ENCODE measurements around the gene CPSF6. TPM values are rescaled to one million over a fixed set of nuclear protein-coding genes. Genes with fewer than 3 reads are reported as not detected.

Gene CPSF6
- total and polyA plus RNA-seq, 11 donors: 13.4 to 34.8 (median 29.9) TPM

- ATAC-seq: no peak
- Histone ChIP-seq H3K4me1 (no peaks in the 10 kb centered on the region), H3K4me3 (no peak overlapping the region), H3K9me3 (peaks cover 0 to 24% (median 0%) of the 10 kb centered on the region in 12 donors), H3K27me3 (no peaks in the 10 kb centered on the region), H3K27ac (no peak overlapping the region), H3K36me3 (no peaks in the 10 kb centered on the region)
- intact Hi-C loops (cut with DNase I): no loop called here
- DNase-seq: no peak
- TF ChIP-seq POLR2A (IDR thresholded peaks at IDR 0.05) (no peak), CTCF (IDR thresholded peaks at IDR 0.05) (no peak)
Observed at GRCh38 chr12:69231479-69231878, 7.9 kb upstream of the CPSF6 start.

GRCh38 chr12:69238589-69239351 is 599 bp upstream of the CPSF6 start:
- Histone ChIP-seq H3K27me3 (no peaks in the 10 kb centered on the region), H3K9me3 (no peaks in the 10 kb centered on the region), H3K27ac (peak overlapping the region; percentile 9 to 96 (median 92)), H3K4me3 (peak overlapping the region; percentile 75 to 99 (median 86)), H3K4me1 (peaks cover 9 to 42% (median 32%) of the 10 kb centered on the region in 12 donors), H3K36me3 (peaks cover 0 to 1% (median 0%) of the 10 kb centered on the region in 9 donors)
- DNase-seq (no peak), ATAC-seq (no peak)
- TF ChIP-seq CTCF (IDR thresholded peaks at IDR 0.05) (no peak), POLR2A (IDR thresholded peaks at IDR 0.05) (no peak)
- intact Hi-C loops (cut with DNase I): loop anchor here in 1 of 10 donors (5.0 kb wide), 1 partner anchor 81 kb away; no protein-coding TSS in a partner anchor
- WGBS, 4 donors: 16 to 19% (median 17%) methylated on average over 16 of the region's 16 CpGs

- H3K4me1 ChIP-seq: peaks cover 9 to 44% (median 36%) of the 10 kb centered on the region in 12 donors
- peak; percentile 40 to 76 (median 51) for DNase-seq
- intact Hi-C loops (cut with DNase I): loop anchor here in 1 of 10 donors (5.0 to 10.0 kb wide), 3 partner anchors 83 to 633 kb away; partner anchors contain the start of gene SLC35E3
- no peaks in the 10 kb centered on the region for H3K27me3 ChIP-seq
- peak overlapping the region; percentile 75 to 99 (median 86) for H3K4me3 ChIP-seq
- ATAC-seq: peak in 3 of 4 donors; percentile 25 to 58 (median 37)
- WGBS, 4 donors: 0 to 1% (median 1%) methylated on average over 48 to 68 of the region's 68 CpGs
- peak overlapping the region; percentile 85 to 98 (median 93) for H3K27ac ChIP-seq
- H3K36me3 ChIP-seq: peaks cover 0 to 10% (median 0%) of the 10 kb centered on the region in 9 donors
- H3K9me3 ChIP-seq: no peaks in the 10 kb centered on the region
- TF ChIP-seq POLR2A (IDR thresholded peaks at IDR 0.05) (no peak), CTCF (IDR thresholded peaks at IDR 0.05) (no peak)
Observed at GRCh38 chr12:69239922-69240630, 707 bp downstream of the CPSF6 start.

GRCh38 chr12:69240631-69240995 is 1.2 kb downstream of the CPSF6 start:
- H3K4me3 ChIP-seq: peak overlapping the region; percentile 75 to 99 (median 86)
- TF ChIP-seq POLR2A (IDR thresholded peaks at IDR 0.05) (no peak), CTCF (IDR thresholded peaks at IDR 0.05) (no peak)
- H3K27ac ChIP-seq: peak overlapping the region in 10 of 12 donors; percentile 85 to 98 (median 93)
- H3K9me3 ChIP-seq: no peaks in the 10 kb centered on the region
- intact Hi-C loops (cut with DNase I): loop anchor here in 1 of 10 donors (5.0 to 10.0 kb wide), 2 partner anchors 496 to 633 kb away; partner anchors contain the start of gene SLC35E3
- DNase-seq: no peak
- H3K36me3 ChIP-seq: peaks cover 0 to 10% (median 0%) of the 10 kb centered on the region in 9 donors
- ATAC-seq: no peak
- no peaks in the 10 kb centered on the region for H3K27me3 ChIP-seq
- peaks cover 9 to 50% (median 38%) of the 10 kb centered on the region in 12 donors for H3K4me1 ChIP-seq
- WGBS, 4 donors: 1 to 3% (median 2%) methylated on average over 11 of the region's 11 CpGs

Measured in heart left ventricle (tissue), 16 donors.